ENCODE results near the gene FAM120C.

The FAM120C gene

GRCh38 chrX:54030329-54030728 lies 152.7 kb downstream of the FAM120C start:
- no peak for DNase-seq (ENCODE audit: low read depth)

GRCh38 chrX:54029529-54030143 lies 153.4 kb downstream of the FAM120C start:
- no peak for DNase-seq (ENCODE audit: low read depth)

DNA sequence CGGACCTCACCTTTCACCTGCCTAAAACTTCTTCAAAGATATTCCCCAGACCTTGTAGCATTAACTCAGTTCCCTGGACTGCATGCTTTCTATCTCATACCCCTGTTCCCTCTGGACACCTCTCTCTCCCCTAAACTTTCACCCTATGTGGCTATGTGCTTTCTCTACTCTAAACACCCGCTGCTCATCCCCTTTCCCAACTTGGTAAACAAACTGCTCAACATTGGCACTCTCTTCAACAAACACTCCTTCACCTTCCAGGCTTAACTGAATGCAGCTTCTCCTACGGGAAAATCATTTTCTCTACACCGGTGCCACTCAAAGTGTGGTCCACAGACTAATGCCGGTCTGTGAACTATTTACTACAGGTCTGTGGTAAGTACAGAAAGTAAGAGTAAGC lies 158.7 kb downstream of the FAM120C start:
- no peak for DNase-seq (ENCODE audit: low read depth)

Measured in stimulated activated CD4-positive, alpha-beta T cell treated with anti-CD3 and anti-CD28 coated beads, Interleukin-2, amount 100 ng/mL, for 4 hours (primary cell).